GM18907 (cell line): ENCODE measurements around the gene SFRP5.
A peak's percentile ranks its signal among the peaks of the same experiment; 100 is the strongest.

Experiments
- ATAC-seq: cut with Tn5 transposase; IDR thresholded peaks from one replicate; pipeline ENCODE4 v1.9.1; 2021; ENCODE audit warnings: mild to moderate bottlenecking, moderate library complexity; ENCODE audit not compliant: unreplicated experiment

Gene SFRP5

DNA sequence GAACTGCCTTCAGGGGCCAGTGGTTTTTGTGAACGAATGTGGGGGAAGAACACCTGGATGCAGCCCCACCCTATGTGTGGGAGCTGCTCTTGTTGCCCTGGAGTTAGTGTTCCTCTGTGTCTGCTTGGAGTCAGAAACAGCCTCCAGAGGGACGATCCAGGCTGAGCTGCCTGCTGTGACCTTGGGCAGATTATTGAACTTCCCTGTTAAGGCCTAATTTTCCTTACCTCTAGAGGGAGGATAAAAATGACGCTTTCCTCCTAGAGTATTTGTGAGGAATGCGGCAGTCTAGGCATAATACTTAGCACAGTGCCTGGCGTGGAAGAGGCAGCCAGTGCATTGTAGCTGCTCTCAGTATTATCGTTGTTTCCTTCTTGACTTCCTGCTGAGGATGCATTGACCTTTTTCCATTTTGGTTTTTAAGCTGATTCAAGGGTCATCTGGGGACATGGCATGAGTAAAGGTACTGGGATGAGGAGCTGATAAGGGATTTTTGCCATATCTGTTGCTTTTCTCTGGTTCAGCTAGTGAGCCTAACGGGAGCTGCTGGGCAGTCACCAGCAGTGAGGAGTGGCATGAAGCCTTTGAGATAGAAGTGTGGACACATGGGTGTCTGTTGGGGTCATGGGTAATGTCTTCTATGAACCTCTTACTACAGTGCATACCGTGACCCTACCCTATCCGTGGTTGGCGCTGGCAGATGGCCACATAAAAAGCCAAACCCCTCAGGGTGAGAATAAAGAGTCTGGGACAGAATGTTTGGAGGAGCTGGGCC is 28.4 kb downstream of the SFRP5 start:
- ATAC-seq = no peak

DNA sequence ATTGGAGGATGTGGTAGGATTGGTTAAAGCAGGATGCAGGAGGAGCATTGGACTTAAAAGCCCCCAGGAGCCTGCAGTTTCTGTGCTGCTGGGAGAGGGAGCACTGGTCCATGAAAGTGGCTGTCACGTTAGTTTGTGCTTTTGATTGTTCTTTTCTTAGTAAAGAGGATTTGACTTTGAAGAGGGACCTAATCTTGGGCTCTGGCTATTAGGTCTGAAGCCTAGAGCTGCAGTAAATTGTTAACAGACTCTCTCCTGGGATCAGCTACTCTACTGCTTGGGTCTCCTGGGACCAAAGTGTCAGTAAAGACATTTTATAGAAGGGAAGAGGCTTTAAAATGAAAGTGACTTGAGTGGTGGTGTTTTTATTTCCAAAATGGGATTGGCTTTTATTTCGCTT is 31.2 kb downstream of the SFRP5 start:
- no peak for ATAC-seq

DNA sequence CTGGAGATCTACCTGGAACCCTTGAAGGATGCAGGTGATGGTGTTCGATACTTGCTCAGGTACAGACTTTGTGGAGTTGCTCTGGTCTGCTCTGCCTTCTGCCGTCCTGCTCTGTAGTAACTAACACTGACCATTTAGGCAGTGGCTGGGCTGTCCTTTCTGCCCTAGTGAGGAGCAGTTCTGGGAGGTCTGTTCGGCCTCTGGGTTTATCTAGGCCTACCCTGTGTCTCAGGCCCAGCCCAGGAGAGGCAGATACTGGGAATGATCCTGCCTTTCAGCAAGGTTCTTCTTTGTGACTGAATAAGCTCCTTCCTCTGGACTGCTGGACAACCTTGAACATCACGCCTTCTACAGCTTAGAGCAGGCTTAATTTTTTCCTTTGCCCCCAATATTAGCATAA is 33.2 kb downstream of the SFRP5 start:
- no peak for ATAC-seq

DNA sequence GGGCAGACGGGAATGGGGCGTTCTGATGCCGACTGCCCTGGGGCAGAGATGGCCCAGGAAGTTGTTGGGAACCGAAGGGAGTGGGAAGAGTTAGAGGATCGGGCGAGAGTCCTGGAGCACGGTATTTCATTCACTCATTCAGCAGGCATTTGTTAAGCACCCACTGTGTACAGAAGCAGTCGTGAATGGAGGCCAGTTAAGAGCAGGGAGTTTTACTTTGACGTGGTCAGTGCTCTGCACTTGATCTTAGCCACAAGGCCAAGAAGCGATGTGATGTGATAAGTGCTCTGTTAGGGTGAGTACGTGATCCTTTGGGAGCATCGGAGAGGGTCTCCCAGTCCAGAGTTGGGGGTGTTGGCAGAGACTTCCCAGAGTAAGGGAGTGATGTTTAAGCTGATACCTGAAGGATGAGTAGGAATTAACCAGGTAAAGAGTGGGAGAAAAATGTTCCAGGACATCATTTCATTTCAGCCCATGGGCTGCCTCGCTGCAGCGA is 34.0 kb downstream of the SFRP5 start:
- no peak for ATAC-seq

DNA sequence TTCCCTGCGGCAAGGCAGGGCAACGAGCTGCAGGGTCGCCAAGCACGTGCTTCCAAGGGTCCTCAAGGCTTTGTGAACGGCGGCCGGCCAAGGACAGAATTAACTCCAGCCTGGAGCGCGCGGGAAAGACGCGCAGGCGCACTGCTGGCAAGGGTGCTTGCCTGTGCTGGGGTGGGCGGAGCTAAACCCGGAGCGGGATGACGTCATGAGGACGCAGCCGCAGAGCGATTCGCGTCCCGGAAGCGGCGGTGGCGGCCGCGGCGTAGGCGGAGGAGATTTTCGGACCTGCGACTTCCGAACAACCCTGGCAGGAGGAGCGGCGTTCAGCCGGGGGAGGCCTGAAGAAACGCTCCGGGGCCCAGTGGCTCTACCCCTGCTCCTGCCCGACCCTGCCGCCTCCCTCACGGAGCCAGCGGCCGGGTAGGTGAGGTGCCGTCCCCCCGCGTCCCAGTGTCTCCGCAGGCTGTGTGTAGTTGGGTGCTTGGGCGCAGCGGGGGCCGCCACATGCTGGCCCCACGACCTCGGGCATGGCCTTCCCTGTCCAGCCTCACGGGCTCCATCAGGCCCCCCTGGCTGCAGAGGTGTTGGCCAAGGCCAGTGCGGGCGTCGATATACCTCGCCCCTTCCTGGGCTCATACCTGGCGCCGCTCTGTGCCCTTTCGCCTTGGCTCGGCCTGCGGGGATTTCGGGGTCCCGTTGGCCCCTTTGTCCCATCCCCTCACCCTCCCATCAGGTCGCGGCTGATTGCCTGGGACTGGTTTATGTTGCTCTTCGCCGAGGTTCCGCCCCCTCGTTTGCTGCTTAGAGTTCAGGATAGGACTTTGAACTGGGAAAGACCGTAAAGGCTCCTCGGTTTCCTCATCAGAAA is 34.7 kb downstream of the SFRP5 start, which contains the start of gene ZFYVE27:
TSS of gene ZFYVE27 (plus strand) at position 227 of the 868 bp plus-strand sequence. CDS start 1,350 bp downstream, outside the sequence.
- peak; percentile 85 for ATAC-seq

DNA sequence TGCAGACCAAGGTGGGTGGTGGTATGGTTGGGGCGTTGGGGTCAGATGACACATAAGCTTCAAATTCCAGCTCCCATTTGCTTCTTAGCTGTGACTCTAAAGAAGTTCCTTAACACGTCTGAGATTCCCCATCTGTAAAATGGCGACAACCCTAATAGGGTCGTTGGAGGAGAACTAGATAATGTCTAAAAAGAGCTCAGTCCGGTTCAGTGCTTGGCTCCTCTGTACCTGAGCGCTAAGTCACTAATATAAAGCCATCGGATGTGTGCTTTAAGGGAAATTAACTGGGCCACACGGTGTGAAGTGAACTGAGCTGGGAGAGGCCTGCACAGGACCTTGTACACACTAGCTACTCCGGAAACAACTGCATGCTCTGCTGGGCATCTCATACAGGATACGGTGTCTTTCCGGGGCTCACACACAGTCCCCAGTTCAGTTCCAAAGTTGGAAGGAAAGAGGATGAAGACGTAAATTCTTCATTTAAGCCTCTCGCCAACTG is 35.3 kb downstream of the SFRP5 start:
- peak; percentile 20 for ATAC-seq

DNA sequence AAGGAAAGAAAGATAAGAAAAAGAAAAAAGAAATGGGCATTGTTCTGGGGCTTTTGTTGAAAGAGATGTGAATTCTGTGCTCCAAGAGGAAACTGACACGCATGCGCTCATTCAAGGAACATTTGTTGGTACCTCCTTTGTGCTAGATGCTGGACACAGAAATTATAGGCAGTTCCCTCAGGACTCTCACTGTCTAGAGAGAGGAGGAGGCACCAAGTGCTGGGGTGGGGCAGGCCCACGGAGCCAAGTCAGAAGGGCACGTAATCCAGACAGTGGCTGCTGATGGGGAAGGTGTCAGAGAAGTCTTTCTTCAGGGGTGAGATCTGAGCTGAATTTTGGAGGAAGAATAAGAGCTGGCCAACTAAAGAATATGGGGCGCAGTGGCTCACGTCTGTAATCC is 37.8 kb downstream of the SFRP5 start:
- no peak for ATAC-seq

DNA sequence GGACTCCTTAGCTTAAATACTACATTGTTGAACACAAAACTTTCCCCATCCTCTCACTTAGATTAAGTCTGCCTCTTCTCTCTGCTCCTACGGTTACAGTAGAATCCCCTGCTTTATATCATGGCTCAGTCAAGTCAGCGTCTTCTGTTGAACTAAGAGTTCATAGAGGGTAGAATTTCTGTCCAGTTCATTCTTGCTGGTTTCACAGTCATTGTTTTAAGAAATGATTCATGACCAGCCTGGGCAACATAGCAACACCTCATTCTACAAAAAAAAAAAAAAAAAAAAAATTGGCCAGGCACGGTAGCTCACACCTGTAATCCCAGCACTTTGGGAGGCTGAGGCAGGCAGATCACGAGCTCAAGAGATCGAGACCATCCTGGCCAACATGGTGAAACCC is 38.5 kb downstream of the SFRP5 start:
- no peak for ATAC-seq

DNA sequence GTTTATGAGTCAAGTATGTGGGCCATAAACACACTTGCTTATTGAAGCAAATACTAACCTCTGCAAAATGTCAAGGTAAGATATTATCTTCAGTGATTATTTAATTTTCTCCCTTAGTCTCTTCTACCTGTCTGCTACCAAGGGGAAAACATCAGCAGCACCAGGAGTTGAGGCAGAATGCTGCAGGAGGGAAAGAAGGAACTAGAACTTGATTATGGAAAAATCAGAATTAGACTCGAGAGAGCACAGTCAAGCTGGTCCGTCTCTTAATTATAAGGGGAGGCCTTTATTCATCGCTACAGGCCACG is 39.8 kb downstream of the SFRP5 start:
- ATAC-seq = no peak

DNA sequence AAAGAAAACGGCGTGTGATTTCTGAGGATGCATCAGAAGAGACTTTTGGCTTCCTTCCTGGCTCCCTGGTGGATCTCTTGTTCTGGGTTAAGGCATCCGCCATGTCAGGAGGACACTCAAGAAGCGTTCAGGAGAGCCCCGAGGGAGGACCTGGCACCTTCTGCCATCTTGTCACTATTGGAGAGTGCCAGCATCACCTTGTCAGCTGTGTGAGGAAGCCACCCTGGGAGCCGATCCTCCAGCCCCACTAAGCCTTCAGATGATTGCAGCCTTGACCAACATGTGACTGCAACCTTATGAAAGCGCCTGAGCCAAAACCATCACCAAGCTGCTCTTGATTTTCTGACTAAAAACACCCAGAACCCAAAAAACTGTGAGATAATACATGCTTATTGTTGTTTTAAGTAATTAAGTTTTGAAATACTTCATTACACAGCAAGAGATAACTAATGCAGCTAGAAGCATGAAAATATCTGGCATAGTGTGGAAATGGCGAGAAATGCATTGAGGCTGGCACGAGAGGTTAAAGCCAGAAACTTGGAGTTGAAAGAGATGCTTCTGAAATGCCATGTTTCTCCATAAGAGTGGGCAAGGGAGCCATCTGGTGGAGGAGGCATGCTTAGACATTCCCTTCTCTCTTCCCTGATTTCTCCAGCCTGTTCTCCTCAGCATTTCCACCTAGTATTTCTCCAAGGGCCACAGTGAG is 40.3 kb downstream of the SFRP5 start:
- no peak for ATAC-seq

DNA sequence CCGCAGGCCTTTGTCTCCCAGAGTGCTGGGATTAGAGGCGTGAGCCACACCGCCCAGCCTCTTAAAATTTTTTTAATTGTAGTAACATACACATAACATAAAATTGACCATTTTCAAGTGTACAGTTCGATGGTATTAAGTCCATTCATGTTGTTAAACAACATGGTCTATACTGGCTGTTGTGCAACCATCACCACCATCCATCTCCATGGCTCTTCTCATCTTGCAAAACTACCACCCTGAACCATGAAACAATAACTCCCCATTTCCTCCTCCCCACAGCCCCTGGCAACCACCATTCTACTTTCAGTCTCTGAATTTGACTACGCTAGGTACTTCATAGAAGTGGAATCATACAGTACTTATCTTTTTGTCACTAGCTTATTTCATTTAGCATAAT is 42.8 kb downstream of the SFRP5 start:
- no peak for ATAC-seq

DNA sequence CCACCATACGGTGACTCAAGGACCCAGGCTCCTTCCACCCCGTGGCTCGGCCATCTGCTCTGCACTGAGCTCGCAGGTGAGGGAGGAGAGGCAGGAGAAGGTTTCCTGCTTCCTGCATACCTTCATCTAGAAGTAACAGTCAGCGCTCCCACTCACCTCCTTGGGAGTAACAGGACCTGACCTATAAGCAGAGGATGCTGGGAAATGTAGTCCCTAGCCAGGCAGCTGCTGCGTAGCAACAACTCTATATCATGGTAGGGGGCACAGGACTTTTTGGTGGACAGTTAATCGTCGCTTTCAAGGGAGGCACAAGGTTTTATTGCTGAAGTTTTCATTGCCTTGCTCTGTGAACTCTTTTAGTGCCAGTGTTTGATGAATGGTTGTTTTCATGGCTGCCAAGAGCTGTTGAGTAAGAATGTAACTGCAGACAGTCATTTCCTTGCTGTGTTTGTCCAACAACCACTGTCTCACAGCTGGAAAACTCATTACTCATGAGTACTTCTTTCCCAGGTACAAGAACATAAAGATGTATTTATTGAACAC is 45.1 kb downstream of the SFRP5 start:
- no peak for ATAC-seq

DNA sequence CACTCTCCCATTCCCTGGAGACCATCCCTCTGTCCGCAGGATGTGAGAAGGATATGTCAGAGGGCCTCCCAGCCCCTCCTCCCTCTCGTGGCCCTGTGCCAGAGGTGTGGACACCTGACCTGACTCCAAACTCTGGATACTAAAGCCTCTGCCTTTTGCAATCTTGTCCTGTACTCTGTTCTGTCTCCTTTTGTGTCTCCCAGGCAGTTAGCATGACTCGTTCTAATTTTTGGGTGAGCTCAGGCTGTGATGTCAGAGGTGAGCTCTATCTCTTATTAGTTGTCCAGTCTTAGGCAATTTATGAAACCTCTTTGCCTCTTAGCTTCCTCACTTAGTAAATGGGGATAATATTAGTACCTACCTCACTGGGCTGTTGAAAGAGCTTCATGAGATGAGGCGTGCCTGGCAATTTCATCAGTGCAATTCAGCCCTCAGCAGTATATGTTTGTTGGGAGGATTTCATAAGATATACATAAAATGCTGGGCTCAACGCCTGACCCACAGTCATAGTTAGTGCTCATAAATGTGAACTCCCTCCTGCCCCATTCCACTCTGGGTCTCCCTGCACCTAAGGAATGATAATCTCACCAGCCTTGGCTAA is 47.4 kb downstream of the SFRP5 start:
- no peak for ATAC-seq

DNA sequence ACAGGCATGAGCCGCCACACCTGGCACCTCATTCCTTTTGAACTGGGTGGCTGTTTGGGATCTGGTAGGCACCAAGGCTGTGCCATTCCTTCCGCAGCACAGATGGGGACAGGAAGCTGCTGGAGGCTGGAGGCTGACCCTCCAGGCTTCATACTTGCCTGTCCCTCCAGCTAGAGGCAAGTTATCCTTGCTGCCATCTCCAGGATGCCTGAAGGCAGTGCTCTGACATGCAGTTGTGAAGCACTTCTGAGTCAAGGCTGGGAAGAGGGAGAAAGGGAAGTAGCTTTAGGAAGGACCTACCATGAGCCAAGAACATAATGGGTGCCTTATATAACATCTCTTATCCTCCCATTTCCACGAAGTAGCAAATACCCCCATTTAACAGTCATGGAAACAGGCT is 48.8 kb downstream of the SFRP5 start:
- ATAC-seq = no peak

DNA sequence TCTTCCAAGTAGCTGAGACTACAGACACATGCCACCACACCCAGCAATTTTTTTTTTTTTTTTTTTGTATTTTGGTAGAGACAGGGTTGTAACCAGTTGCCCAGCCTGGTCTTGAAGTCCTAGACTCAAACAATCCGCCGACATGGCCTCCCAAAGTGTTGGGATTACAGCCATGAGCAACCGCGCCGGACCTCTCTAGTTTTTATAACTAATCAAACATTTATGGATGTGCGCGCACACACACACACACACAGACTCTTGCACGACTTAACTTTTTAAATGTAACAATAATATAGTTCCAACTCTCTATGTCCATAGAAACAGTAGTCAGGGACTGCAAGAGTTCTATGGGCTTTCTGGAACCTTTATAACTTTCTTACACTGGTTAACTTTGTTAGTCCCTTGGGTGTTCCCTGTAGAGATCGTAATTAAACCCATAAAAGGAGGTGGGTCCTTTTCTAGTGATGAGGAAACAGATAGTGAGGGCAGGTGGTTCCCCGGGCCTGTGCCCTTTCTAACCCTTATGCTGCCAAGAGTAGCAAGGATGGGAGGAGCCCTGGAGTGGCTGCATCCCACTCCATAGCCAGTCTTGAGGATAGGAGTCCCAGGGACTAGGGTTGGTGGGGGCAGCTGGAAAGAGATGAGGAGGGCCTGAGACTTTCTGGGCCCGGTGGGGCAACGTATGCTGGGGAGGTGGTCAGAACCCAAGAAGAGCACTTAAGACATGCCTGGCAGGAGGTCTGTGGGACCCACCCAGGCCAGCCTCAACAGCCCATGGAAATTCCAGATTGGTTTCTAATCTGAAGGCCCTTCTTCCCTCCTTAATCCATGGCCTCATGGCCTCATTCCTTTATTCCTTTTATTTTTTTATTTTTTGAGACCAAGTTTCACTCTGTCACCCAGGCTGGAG is 49.7 kb downstream of the SFRP5 start:
- ATAC-seq = no peak

DNA sequence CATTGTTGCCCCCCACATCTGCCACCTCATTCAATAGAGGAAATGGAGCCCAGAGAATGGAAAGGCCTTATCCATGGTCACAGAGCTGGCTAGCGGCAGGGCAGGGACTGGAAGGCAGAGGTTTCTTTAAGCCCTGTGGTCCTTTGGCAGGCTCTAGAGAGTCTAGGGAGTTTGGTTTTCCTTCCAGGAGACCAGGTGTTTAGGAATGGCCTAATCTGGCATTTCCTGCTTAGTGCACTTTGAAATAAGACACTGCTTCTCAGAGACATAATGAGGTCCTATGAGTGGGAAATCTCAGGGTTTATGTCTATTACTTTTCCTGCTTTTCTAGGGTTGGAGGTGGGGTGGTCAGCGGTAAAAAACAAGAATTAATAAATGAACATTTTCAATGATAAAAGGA is 52.2 kb downstream of the SFRP5 start:
- ATAC-seq = no peak

DNA sequence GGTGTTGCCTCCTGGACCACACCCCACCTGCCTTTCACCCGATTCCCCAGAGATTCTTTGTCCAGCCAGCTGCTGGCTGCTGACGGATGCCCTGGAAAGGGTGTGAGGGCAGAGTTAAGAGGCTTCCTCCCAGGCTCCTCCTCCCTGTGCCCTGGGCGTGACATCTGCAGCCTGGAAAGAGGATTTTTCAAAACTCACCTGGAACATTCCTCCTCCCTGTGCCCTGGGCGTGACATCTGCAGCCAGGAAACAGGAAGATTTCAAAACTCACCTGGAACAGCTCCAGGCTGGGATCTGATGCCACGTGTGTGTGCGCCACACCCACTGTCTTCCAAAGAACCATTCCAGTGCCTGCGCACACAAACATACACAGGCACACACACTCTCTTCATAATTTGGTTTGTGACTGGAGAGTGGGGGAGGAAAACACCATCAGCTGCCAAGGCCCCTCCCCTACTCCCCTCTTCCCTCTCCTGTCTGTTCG is 53.1 kb downstream of the SFRP5 start:
- no peak for ATAC-seq

DNA sequence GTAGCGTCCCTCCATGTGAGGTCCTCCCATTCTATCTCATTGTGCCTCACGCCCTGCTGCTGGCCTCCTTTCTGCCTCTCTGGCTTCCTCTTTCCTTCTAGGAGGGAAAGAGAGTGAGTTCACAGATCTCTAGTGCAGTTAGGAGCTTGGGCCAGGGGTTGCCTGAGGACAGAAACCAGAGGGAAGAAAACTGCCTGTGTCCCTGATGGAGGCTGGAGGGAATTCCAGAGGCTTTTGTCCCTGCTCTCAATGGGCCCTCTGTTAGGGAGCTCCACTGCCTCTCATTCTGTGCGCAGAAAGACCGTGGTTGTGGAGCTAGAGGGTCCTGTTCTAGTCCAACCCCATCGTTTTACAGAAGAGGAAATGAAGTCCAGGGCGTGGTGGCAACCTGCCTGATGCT is 53.6 kb downstream of the SFRP5 start:
- ATAC-seq = no peak

DNA sequence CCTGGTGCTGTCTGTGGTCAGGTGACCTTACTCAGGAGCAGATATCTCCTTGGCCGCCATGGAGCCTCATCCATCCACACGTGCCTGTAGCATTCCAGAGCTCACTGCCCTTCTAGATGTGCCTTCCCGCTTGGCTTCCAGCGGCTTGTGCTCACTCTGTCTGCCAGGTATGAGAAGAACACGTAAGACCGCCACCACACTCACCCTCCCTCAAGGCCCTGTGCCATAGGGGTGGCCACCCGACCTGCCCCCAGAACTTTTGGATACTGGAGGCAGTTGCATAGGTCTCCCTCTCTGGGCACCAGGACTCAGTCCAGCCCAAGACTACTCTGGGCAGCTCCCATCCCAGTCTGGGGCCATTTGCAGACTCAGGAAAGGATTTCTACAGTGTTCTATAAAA is 54.2 kb downstream of the SFRP5 start:
- ATAC-seq = no peak
